ENCODE data around the gene CPD.
"Not testable (repeated sequence)": the region's sequence is repeated elsewhere in the genome, so short reads cannot be mapped to it uniquely, and the experiment has no call there.

DNA sequence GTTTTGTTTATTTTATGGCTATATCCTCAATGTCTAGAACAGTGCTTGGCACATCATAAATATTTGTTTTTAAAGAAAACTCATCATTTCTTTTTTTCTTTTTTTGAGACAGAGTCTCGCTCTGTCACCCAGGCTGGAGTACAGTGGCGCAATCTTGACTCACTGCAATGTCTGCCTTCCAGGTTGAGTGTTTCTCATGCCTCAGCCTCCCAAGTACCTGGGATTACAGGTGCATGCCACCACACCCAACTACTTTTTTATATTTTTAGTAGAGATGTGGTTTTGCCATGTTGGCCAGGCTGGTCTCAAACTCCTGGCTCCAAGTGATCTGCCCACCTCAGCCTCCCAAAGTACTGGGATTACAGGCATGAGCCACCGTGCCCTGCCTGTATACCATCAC is 35.5 kb upstream of the CPD start:
- not testable (repeated sequence) for TF ChIP-seq ZKSCAN8 (CRISPR knock-in tag; IDR thresholded peaks at IDR 0.05); ZNF431 (CRISPR knock-in tag; IDR thresholded peaks at IDR 0.05); POLR2A (conservative IDR thresholded peaks at IDR 0.05); NFYB (IDR thresholded peaks at IDR 0.05; ENCODE audit: extremely low read depth, insufficient read length); FOXJ3 (CRISPR knock-in tag; IDR thresholded peaks at IDR 0.05); EP300 (IDR thresholded peaks at IDR 0.05; ENCODE audit: low read length); EZH2 (IDR thresholded peaks at IDR 0.05; ENCODE audit: borderline replicate concordance, low read depth, low read length); PTTG1 (tag; IDR thresholded peaks at IDR 0.05; ENCODE audit: low read depth); ZNF24 (IDR thresholded peaks at IDR 0.05); CBX5 (IDR thresholded peaks at IDR 0.05; ENCODE audit: borderline replicate concordance, low read depth)
- TF ChIP-seq, protein P1, sequence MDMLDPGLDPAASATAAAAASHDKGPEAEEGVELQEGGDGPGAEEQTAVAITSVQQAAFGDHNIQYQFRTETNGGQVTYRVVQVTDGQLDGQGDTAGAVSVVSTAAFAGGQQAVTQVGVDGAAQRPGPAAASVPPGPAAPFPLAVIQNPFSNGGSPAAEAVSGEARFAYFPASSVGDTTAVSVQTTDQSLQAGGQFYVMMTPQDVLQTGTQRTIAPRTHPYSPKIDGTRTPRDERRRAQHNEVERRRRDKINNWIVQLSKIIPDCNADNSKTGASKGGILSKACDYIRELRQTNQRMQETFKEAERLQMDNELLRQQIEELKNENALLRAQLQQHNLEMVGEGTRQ (CRISPR knock-in tag; IDR thresholded peaks at IDR 0.05) = not testable (repeated sequence)
- TF ChIP-seq, protein P2, sequence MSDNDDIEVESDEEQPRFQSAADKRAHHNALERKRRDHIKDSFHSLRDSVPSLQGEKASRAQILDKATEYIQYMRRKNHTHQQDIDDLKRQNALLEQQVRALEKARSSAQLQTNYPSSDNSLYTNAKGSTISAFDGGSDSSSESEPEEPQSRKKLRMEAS (CRISPR knock-in tag; IDR thresholded peaks at IDR 0.05) = not testable (repeated sequence)
- TF ChIP-seq, protein P3, sequence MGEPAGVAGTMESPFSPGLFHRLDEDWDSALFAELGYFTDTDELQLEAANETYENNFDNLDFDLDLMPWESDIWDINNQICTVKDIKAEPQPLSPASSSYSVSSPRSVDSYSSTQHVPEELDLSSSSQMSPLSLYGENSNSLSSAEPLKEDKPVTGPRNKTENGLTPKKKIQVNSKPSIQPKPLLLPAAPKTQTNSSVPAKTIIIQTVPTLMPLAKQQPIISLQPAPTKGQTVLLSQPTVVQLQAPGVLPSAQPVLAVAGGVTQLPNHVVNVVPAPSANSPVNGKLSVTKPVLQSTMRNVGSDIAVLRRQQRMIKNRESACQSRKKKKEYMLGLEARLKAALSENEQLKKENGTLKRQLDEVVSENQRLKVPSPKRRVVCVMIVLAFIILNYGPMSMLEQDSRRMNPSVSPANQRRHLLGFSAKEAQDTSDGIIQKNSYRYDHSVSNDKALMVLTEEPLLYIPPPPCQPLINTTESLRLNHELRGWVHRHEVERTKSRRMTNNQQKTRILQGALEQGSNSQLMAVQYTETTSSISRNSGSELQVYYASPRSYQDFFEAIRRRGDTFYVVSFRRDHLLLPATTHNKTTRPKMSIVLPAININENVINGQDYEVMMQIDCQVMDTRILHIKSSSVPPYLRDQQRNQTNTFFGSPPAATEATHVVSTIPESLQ (CRISPR knock-in tag; IDR thresholded peaks at IDR 0.05) = not testable (repeated sequence)
- TF ChIP-seq, protein P4, sequence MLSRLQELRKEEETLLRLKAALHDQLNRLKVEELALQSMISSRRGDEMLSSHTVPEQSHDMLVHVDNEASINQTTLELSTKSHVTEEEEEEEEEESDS (CRISPR knock-in tag; IDR thresholded peaks at IDR 0.05) = not testable (repeated sequence)
